HG03108 (cell line): ENCODE data around the gene DTD1.

Experiments used
- ATAC-seq: cut with Tn5 transposase; IDR thresholded peaks from one replicate; pipeline ENCODE4 v1.9.1; 2021; ENCODE audit warnings: moderate library complexity; ENCODE audit not compliant: unreplicated experiment

Gene DTD1

DNA sequence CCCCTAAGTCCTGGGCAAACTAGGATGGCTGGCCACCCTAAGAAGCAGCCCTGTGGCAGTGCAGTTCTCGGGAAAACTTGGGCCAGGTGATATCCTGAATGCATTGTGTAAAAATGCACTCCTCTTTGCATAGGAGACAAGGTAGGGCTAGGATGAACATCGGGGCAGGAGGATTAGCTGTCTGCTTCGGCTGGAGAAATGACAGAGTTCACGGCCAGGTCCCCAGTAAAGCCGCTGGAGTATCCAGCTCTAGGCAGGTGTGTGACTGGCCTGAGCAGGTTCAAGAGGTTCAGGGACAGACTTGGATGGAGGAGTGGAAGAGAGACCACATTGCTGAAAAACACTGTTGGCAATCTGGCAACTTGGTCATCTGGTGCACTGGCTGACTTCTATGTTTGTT, 26.4 kb downstream of the DTD1 start:
- no peak for ATAC-seq

DNA sequence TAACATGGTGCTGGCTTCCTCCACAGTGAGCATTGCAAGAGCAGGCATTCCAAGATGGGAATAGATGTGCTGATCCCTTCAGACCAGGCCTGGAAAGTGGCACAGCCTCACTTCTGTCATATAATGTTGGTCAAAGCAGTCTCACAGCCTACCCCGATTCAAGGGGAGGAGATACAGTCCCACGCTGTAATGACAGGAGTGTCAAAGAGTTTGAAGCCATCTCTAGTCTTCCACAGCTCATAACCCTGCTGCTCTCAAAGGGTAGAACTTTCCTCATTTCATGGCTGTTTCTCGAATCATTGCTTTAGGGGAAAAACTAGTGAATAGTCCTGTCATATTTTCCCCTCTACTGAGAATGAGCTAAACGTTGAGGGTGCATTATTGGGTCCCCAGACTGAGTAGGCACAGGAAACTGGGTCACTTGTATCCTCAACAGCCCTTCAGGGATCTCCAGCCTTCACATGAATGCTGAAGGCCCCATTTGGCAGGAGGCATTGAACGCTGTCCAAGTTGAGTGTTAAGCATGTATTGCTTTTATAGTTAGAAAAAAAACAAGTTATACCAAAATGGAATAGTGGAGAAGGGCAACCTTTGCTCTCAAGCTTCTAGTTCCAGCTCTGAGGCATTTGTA, 27.3 kb downstream of the DTD1 start:
- ATAC-seq = no peak

DNA sequence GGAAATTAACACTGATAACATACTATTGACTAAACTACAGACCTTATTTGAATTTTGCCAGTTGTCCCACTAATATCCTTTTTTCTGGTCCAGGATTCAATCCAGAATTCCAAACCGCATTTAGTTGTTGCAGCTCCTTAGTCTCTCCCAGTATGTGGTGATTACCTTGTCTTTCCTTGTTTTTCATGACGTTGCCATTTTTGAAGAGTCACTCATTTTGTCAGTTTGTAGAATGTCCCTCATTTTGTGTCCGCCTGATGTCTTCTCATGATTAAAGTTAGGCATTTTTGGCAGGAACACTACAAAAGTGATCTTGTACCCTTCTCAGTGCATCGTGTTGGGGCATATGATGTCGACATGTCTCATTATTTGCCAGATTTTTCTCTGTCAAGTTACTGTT, 33.1 kb downstream of the DTD1 start:
- no peak for ATAC-seq

DNA sequence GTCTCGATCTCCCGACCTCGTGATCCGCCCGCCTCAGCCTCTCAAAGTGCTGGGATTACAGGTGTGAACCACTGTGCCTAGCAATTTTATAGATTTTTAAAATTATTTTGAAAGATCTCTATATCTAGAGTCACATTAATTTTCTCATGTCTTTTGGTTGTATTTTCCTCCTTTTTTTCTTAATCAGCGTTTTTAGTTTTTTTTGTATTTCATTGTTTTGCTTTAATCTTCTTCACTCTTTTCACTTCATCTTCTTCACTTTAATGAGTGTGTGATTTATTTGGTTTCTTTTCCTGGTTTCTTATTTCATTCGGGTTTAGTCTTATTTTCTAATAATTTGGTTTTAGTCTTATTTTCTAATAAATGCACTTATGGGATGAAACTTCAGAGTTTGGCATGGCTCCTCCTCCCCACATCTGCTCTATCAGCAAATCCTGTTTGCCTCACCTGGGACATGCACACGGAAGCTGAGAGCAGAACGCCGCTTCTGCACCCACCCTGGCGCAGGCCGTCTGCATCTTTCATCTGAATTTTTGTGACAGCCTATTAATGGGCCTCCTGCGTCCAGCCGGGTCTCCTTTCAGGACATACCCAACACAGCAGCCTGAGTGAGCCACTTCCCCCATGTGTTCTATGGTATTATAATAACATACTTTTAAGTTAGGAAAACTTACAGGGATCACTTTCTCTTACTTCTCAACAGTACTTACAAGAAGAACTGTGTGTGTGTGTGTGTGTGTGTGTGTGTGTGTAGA, 35.5 kb downstream of the DTD1 start:
- ATAC-seq = no peak

DNA sequence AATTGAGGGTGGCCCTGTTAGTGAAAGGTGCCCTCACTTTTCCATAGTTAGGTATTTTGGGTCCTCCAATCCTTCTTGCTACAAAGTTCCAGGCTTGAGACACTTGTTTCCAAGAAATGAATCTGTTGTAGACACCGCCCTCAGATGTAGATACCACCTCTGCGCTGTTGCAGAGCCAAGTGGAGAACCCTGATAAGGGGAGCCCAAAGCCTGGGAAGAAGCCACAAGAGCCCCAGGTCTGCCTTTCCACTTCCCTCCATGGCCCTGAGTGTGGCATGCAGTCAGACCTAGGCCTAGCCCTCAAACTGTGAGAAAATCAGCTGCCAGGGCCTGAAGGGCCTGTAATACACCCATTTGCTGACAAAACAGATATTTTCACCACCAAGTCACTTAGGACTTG, 37.1 kb downstream of the DTD1 start:
- no peak for ATAC-seq

DNA sequence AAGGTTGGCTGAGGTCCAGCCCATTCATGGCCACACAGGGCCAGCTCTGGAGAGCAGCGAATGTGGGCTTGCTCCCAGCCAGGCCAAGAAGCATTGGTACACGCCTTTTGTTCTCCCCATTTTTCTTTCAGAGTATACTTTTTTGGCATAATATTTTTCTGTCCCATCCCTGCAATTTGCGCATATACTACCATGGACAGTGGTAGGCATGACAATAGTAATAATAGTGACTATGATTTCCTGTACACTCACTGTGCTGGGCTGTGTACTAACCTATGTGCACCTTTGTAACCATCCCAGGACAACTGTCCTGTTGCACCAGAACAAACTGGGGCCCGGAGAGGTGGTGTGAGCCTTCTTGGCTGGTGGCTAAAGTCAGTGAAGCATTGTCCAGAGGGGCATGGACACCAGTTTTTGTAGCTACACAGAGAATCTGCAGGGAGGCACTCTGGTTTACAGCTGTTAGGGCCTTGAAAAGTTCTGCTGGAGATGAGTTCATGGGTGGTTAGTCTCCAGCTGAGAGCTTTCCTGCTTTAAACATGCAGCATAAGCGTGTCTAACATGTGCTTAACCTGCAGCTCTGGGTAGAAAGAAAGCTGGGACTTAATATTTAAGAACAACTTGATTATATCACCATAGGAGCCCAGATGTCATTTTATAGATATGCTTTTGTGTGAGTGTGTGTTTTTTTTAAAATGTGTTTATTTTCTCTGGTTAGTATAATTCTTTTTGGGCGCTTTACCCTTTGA, 38.2 kb downstream of the DTD1 start:
- no peak for ATAC-seq

DNA sequence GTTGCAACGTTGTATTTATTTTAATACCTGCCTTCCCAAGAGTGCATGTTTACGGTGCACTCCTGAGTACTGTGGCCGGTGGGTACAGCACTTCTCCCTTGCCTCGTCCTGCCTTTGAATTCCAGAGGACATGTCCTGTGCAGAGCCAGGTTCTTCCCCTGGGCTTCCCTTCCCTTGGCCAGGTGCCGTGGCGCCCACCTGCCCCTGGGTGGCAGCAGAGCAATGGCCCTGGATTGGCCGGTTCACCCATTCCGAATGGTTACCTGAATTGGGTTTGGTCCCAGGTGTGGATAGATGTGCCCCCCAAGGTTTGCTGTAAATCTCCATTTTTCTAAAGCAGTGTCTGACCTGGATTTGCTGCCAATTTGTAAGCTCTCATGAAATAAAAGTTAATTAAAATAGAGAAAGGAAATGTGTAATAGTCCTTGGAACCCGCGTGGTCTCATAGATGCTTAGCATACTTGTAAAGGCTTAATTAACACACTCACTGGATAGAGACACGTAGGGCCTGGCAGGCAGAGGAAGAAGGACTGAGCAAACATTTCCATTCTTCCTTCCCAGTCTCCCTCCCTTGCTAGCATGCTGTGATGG, 40.6 kb downstream of the DTD1 start:
- ATAC-seq = no peak

DNA sequence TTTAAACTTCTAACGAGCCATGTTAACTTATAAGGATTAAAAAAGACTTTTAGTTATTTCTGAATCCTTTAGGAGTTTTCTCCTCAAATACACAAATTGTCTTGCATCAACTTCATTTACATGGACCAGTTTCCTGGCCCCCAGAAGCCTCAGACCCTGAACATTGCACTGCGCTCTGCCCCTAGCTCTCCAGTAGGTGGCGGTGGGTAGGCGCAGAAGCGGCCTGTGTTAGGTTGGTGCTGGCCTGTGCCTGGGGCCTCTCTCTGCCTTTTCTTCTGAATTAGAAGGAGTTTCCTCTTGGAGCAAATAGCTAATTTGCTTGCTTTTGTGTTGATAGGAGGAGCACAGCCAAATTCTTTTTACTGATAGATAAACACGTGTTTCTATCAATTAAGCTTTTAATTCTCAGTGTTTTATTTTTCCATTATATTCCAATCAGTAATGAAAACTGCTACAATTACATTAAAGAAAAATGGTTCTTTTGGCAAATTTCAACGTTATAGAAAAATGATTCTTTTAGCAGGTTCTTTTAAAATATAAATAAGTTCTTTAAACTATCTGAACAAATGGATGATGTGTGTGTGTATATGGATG, 44.4 kb downstream of the DTD1 start:
- ATAC-seq = peak; percentile 96

DNA sequence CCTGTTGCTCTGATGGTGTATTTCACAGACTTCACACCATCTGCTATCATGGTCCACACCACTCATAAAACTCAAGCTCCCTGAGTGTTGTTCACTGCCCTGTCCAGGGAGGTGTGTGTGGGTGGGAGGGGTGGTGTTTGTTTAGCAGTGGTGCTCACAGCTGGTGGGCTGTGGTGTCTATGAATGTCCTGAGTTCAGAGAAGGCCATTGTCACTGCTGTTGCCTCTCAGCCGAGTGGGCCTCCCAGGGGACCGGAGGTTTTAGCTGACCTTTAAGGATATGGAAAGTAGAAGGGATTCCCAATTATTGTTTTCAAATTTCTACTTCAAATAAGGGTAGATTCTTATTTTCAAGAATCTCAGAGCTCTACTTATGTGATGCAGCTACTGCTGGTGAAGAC, 45.6 kb downstream of the DTD1 start:
- ATAC-seq = no peak

DNA sequence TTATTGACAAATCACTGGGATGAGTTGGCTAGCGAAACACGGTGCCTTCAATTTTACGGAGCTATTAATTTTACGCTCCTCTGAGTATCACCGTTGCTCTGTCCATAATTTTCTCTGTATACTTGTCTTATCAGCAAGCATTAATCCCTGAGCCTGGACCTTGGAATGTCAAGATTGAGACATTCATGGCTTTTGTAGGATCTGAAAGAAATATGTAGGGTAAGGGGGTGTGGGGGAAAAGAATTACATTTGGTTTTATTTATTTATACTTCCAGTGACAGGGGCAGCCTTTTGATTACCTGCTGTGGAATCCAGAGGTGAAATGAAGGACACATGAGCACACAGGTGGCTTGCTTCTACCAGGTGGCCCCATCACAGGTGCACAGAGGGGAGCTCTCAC, 46.6 kb downstream of the DTD1 start:
- ATAC-seq = no peak

DNA sequence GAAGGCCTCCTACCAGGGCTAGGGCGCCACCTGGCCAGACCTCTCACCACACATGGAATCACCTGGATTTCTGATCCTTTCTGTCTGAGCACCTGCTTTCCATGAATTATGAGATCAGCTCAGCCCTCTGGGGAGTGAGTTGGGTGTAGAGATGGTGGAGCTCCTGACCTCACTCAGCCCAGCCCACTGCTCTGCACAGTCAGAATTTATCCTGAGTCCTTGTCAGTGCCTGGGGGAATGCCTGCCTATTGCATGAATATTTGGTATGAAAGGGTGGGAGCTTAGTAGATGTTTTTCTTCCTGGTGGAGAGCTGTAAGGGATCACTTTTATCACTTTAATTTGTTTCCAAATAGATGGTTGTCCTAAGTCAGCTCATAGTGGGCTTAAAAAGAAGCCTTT, 47.5 kb downstream of the DTD1 start:
- ATAC-seq = no peak

DNA sequence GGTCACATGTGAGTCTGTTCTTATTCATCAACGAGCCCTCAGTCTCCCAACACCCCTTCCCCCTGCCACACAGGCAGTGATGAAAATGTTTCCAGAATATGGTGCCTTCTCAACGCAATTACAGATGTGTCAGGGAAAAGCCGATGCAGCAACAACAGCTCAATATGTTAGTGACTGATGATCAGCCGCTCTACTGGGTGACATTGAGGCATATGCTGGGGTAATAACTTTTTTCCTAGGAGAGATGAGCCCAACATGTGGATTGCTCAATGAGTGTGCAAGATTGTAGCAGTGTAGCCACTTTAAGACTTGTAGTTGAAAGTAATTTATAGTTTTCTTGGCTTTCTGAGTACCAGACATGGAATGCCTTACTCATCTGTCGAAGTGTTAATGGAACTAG, 49.4 kb downstream of the DTD1 start:
- ATAC-seq = no peak

DNA sequence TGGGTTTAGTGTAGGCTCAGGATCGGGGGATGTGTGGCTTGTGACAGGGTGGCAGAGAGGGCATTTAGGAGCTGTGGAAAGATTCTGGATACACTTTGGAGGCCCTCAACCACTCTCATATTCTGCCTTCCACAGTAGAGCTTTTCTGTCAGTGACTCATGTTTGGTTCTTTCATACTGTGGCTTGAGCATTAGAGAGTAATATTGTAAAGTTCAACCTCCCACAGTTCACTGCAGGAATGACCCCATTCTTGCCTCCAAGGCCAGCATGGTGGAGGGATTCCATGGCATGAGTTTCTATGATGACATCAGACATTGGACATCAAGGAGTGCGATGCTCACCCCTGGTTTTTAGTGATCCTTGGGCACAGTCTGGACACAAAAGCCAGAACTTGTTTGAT, 50.9 kb downstream of the DTD1 start:
- ATAC-seq = no peak

DNA sequence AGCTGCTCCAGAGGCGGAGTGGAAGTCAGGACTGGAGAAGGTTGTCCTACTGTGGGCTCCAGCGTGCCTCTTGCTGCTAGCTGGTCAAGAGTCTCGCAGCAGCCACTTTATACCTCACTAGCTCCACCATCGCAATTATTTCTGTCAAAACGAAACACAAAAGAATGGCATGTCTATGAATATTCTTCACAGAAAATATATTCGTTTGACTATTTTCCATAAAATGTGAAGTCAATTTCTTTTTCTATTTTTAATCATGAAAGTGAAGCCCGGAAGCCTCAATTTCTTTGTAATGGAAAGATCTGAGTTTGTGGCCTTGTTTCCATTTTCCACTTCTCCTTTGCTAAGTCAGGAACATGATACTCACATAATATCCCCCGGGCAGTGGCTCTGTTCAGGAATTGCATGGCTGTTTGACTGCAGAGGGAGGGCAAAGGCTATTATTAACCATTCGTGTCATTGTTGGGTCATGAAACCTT, 51.7 kb downstream of the DTD1 start:
- ATAC-seq = no peak

DNA sequence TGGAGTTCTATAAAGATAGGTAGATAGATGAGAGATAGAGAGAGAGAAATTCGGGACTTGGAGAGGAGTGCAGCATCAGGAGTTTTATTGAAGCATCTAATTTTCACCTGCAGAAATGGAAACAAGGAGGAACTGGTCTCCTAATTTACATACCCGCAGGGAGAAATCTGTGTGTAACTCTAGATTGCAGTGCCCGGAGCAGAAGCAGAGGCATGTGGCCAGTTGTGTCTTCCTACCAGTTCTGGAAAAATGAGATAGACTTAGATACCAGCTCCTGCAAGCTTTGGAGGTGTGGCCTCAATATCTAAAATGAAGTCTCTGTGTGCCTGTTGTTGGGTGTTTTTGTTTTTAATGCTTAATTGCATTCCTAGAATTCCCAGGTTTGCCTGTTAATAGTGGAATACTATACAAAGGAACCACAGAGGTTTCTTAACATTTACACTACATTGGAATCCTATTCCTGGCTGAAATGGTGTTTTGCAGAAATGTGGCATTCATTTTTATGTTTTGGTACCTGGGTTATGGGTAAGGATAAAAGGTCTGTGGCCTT, 57.4 kb downstream of the DTD1 start:
- ATAC-seq = no peak

DNA sequence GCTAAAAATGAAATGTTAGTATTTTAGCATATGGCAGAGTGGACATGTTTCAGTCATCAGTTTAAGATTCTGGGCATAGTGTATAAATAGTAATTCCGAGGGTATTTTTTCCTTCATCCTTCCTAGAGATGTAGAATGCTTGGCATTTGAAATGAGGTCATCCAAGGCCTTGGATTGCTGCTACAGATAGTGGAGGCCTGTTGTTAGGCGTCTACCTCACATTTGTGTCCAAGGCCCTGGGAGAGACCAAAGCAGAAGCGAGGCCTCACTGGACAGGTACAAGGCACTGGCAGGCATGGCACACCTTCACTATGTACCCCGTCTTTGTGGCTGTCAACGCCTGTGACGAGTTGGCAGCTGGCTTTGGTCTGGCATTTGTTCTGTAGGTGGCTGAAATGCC, 58.0 kb downstream of the DTD1 start:
- ATAC-seq = no peak

DNA sequence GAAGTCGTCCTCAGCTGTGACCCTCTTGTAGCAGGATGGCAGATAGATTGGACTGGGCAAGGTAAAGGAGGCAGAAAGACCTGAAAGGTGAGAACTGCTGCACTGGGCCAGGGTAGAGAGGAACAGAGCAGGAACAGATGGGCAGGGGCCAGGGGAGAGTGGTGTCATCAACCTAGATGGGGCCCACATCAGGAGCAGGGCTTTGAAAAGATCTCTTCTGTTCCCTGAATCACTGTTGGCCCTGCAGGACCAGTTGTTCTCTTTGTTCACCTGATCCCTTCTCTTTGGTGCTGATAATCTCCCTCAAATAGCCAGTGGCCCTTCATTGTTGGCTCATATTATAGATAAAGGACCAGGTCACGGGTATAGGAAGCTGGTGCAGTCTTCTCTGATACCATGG, 59.9 kb downstream of the DTD1 start:
- no peak for ATAC-seq

DNA sequence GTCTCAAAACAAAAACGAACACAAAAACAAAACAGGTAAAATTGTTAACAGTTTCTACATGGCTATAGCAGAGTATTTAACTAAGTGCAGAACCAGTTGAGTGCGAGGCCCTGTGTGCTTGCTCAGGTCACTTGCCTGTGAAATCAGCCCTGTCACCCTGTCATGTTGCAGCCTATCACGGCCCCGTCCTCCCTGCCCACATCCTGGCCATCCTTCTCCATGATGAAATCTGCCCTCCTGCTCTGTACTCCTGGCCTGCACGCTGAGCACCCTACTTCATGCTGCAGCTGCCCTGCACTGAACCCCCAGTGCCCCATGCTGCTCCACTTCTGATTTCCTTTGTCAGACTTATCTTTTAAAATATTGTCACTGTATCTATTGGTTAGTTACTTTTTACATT, 62.4 kb downstream of the DTD1 start:
- ATAC-seq = no peak

DNA sequence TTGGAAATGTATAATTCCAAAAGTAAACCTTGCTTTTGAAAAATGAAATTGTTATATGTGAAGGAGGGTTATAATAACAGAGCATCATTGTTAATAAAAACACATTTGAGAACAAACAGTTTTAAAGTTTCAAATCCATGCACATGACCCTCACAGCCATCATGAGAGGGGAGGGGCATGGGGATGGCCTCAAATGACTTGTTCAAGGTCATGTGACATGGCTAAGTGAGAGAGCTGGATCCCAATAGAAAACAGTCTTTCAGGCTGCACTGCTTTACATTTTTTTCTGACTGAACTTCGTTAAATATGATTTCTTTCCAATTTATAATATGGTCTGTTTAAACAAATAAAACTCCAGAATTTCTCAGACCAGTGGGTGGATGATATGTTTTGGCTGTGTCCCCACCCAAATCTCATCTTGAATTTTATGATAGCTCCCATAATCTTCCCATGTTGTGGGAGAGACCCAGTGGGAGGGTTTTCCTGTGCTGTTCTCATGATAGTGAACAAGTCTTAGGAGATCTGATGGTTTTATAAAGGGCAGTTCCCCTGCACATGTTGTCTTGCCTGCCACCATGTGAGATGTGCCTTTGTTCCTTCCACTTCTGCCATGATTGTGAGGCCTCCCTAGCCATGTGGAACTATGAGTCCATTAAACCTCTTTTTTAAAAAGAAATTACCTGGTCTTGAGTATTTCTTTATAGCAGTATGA, 66.0 kb downstream of the DTD1 start:
- ATAC-seq = no peak

DNA sequence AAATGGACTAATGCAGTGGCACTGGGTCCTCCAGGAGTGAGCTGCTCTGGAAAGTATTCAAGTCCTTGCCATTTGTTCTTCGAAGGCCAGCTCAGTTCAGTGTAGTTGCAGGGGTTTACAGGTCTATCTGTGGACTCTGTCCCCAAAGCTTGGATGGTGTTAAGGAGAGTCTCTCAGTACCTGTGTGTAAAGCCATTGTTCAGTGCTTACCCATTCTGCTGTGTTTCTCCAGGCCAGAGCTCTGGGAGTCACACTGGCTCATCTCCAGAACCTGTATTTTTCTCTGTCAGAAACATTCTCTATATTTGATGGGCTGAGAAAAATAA, 66.6 kb downstream of the DTD1 start:
- no peak for ATAC-seq

DNA sequence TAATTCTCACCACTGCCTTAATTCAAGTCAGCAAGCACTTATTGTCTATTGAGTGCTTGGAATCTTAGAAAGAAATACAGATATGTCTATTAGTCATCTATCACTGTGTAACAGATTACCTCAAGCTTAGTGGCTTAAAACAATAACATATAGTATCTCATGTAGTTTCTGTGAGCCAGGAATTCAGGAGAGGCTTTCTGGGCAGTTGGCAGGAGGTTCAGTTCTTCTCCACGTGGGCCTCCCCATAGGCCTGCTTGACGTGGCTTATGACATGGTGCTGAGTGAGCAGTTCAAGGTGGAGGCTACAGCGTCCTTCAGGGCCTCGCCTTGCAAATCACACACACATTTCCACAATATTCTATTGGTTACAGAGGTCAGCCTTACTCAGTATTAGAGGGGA, 69.7 kb downstream of the DTD1 start:
- ATAC-seq = no peak
